ENCODE data around the gene PTPRO. TPM values are rescaled to one million over a fixed set of nuclear protein-coding genes. Genes with fewer than 3 reads are reported as not detected.
"Not testable (repeated sequence)": the region's sequence is repeated elsewhere in the genome, so short reads cannot be mapped to it uniquely, and the experiment has no call there.

The PTPRO gene
- total RNA-seq, 2 experiments from 2014 or later, result 1.1 to 2.6 TPM

DNA sequence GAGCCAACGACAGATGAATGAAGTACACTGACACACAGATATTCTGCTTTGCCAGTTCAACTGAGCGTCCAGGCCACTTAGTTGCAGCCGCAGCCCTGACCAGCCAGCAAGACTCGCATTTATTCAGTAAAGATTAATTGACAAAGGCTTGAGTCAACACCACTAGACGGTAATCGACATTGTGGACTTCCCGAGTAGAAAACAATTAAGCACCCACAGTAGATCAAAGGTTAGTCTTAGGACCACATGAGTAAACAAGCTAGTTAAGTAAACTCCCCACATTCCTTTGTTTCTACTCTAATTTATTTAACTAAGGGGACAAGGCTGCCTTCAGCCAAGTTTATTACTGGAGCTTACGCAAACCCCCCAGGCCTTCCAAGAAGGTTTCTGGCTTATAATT, 294.2 kb downstream of the PTPRO start:
- CTCF ChIA-PET; H3K9me3 Mint-ChIP-seq (ENCODE audit: insufficient read depth); DNase-seq; POLR2A ChIA-PET; H3K36me3 Mint-ChIP-seq (ENCODE audit: low read depth); H3K27ac Mint-ChIP-seq; ATAC-seq; H3K4me3 Mint-ChIP-seq; H3K4me1 Mint-ChIP-seq (ENCODE audit: low read depth): not testable (repeated sequence)
- peaks cover 17% of the 10 kb centered on the region for H3K27me3 Mint-ChIP-seq (ENCODE audit: low read depth)

DNA sequence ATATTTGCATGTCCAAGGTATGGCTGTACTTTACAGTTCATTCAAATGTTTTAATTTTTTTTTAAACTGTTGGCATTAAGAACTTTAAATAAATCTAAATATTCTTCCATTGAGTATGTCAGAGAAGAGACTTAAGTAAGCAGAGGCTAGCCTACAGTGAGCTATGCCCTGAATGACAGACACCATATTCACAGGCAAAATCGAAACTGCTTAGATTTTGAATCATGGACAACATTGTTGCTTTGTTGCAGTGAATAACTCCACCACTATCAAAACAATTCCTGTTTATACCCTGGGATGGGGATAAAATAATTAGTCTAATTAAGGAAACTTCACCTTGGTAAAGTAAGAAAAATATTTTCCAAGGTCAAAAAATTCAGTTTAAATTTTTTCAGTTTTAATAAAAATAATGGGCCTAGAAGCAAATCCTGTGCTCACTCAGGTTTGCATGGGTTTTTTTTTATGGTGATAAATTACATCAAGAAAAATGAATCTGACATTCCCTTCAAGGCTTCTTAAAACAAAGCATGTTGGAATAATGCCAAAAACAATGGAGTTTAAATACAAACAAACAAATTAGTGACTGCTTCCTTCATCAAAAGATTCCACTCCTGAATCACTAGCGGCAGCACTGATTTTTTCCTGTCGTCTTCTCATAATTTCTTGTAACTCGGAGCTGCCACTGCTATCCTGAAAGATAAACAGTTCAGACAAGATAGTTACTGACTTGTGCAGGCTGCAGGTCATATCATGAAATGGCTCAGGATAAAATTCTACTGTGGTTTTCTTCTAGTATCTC, 298.6 kb downstream of the PTPRO start:
- ATAC-seq (no peak), DNase-seq (no peak)
- CTCF ChIA-PET, result no interaction called here
- Mint-ChIP-seq H3K9me3 (ENCODE audit: insufficient read depth) (peaks cover 4% of the 10 kb centered on the region), H3K4me3 (no peak overlapping the region), H3K27me3 (ENCODE audit: low read depth) (peaks cover 10% of the 10 kb centered on the region), H3K36me3 (ENCODE audit: low read depth) (no peaks in the 10 kb centered on the region), H3K4me1 (ENCODE audit: low read depth) (no peaks in the 10 kb centered on the region), H3K27ac (no peak overlapping the region)
- POLR2A ChIA-PET, result no interaction called here

DNA sequence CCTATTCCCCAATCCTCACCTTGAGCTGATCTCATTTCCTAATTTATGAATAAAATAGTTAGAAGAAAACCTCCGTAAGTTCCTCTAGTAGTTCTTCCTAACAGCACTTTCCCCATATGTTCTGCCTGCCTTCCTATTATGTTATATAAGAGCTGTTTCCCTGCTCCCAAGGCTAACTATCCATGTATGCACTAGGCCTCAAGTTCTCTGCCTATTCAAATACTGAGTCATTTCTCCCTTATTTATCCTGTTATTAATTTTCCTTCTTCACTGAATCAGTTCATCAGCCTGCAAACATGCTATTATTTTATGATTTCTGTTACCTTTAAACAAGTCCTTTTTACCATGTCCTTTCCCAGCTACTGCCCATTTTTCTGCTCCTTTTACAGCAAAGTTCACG, 302.8 kb downstream of the PTPRO start:
- CTCF ChIA-PET, result no interaction called here
- no peaks in the 10 kb centered on the region for H3K4me1 Mint-ChIP-seq (ENCODE audit: low read depth)
- POLR2A ChIA-PET, result no interaction called here
- no peaks in the 10 kb centered on the region for H3K36me3 Mint-ChIP-seq (ENCODE audit: low read depth)
- peaks cover 6% of the 10 kb centered on the region for H3K27me3 Mint-ChIP-seq (ENCODE audit: low read depth)
- no peak overlapping the region for H3K27ac Mint-ChIP-seq
- H3K4me3 Mint-ChIP-seq, result no peak overlapping the region
- H3K9me3 Mint-ChIP-seq (ENCODE audit: insufficient read depth), result no peaks in the 10 kb centered on the region
- DNase-seq (no peak), ATAC-seq (no peak)

DNA sequence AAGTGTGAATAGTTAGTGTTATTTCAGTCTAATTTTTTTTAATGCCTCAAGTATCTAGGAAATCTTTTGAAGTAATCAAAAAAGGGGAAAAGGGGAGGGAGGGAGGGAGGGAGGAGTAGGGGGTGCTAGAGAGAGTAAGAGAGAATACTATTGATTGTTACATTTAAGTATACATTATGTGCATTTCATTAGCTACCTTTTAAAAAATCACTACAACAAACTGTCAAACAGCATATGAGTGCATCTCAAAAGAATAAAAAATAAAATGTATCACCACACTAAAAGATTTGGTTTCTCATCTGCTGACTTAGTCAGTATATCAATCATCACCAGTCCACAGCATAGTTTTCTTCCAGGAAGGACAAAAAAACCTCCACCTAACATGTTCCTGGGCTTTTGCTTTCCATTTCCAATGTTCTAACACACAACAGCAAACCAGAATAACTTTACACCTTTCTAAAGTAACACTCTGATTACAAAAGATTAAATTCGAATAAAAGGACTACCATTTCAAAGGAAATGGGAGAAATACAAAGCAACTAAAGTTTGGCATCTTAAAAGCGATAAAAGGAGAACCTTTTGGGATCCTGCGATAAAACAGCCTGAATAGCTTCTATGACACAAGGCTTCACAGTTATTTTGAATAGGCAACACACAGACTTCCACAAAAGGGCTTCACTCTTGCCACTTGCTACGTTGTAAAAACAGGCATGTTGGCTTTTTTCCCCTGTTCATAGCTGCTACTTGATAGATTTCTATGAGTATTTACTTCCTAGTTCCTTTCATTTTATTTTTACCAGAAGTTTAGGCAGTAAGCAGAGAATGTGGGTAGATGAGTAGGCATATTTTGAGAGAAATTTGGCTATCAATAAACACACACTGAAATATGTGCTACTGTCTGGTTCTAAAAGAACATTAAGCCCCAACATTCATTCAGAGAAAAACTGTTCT, 306.0 kb downstream of the PTPRO start:
- no peak overlapping the region for H3K4me3 Mint-ChIP-seq
- CTCF ChIA-PET, result interaction anchor here (1.1 to 1.5 kb wide), 3 partner anchors 38 to 44 kb away, joined by 3 to 5 read pairs (median 3); no protein-coding TSS in a partner anchor
- POLR2A ChIA-PET, result no interaction called here
- no peak overlapping the region for H3K27ac Mint-ChIP-seq
- no peaks in the 10 kb centered on the region for H3K4me1 Mint-ChIP-seq (ENCODE audit: low read depth)
- no peak for DNase-seq
- no peaks in the 10 kb centered on the region for H3K36me3 Mint-ChIP-seq (ENCODE audit: low read depth)
- H3K27me3 Mint-ChIP-seq (ENCODE audit: low read depth), result peaks cover 9% of the 10 kb centered on the region
- H3K9me3 Mint-ChIP-seq (ENCODE audit: insufficient read depth), result no peaks in the 10 kb centered on the region
- ATAC-seq, result no peak

DNA sequence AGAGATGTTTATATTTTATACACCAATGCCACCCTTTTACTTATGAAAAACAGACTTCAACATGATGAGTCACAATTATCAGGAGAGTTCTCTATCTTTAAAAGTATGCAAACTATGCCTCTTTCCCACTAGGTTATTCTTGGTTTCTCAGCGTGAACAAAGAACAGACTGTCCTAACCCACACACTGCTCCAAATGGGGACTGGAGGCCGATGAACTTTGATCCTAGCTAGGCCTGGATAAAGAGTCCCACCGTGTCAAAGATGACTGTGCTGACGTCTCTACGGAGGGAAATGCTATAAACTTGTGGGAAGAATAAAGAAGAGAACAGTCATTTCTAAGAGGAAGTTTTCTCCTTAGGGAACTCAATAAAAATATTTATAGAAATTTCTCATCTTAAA, 306.8 kb downstream of the PTPRO start:
- Mint-ChIP-seq H3K27me3 (ENCODE audit: low read depth) (peaks cover 12% of the 10 kb centered on the region), H3K27ac (no peak overlapping the region)
- CTCF ChIA-PET, result interaction anchor here (1.5 kb wide), 1 partner anchor 39 kb away, joined by 5 read pairs; no protein-coding TSS in a partner anchor

DNA sequence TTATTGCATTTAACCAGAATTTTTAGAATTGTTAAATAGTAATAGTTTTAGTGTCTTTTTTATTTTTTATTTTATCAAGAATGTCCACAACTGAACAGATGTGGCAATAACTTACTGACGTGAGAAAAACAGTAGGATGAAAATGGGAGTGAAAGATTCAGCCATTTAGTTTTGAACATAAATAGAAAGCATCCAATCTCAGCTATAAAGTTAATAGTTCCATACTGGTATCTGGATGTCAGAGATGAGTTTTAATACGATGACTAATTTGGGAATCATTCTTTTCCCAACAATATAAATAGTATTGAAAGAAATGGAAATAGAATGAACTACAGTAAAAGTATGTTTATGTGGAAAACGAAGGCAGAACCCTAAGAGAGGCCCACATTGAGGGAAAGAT, 307.5 kb downstream of the PTPRO start:
- CTCF ChIA-PET, result interaction anchor here (1.5 kb wide), 1 partner anchor 39 kb away, joined by 5 read pairs; no protein-coding TSS in a partner anchor
- no peaks in the 10 kb centered on the region for H3K36me3 Mint-ChIP-seq (ENCODE audit: low read depth)
- H3K27me3 Mint-ChIP-seq (ENCODE audit: low read depth), result peaks cover 7% of the 10 kb centered on the region
- H3K4me1 Mint-ChIP-seq (ENCODE audit: low read depth), result no peaks in the 10 kb centered on the region
- no peak overlapping the region for H3K27ac Mint-ChIP-seq
- no peaks in the 10 kb centered on the region for H3K9me3 Mint-ChIP-seq (ENCODE audit: insufficient read depth)
- ATAC-seq (no peak), DNase-seq (no peak)
- POLR2A ChIA-PET, result no interaction called here
- H3K4me3 Mint-ChIP-seq, result no peak overlapping the region

More for the DNA sequence above, 306.8 kb downstream of the PTPRO start:
- POLR2A ChIA-PET, result no interaction called here
- H3K9me3 Mint-ChIP-seq (ENCODE audit: insufficient read depth), result no peaks in the 10 kb centered on the region
- no peak overlapping the region for H3K4me3 Mint-ChIP-seq
- DNase-seq, result no peak
- ATAC-seq, result no peak
- H3K4me1 Mint-ChIP-seq (ENCODE audit: low read depth), result no peaks in the 10 kb centered on the region
- no peaks in the 10 kb centered on the region for H3K36me3 Mint-ChIP-seq (ENCODE audit: low read depth)

DNA sequence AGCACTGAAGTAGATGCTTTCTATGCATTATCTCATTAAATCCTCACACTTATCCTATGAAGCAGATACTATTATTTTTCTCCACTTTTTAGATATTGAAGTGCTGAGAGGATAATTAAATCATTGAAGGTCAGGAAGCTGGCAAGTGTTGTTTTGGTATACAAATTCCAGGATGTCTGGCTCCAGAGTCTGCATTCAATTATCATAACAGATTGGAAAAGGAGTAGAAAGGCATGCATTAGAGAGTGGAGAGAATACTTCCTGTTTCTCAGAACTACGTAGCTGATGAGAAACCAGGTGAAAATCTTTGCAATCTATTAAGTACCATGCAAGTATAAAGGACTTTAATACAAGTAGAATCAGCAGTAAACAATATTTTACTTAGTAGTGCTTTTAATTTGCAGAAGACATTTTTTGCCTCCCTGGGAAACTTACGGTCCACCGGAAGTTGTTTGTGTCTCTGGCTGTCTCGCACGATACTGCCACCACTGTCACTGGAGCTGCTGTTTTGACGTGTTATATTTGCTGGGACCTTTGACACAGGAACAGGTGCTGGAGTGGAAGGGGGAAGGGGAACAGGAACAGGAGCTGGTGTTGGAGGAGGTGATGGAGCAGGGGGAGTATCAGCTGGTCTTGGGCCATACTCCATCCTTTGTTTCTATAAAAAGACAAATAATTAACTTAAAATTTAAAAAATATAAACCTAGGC, 308.9 kb downstream of the PTPRO start:
- Mint-ChIP-seq H3K27me3 (ENCODE audit: low read depth) (peaks cover 7% of the 10 kb centered on the region), H3K4me1 (ENCODE audit: low read depth) (no peaks in the 10 kb centered on the region), H3K36me3 (ENCODE audit: low read depth) (no peaks in the 10 kb centered on the region), H3K27ac (no peak overlapping the region), H3K9me3 (ENCODE audit: insufficient read depth) (no peaks in the 10 kb centered on the region), H3K4me3 (no peak overlapping the region)
- DNase-seq, result no peak
- POLR2A ChIA-PET, result no interaction called here
- no peak for ATAC-seq
- CTCF ChIA-PET, result no interaction called here

DNA sequence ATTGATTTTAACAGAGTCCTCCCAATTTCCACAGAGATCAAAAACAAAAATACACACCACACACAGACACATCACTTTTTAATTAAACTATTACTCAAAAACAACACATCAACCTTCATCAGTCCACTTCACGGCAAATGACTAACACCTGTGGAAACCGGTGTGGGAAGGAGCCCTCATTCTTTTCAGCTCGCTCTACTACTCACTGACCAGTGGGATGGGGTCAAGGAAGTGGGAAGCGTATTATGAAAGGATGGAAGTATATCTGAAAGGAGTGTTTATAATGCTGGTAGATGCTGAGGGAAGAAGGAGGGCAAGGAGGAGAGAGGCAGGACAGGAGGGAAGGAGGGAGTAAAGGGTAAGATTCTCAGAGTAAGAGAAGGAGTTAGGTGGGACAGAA, 310.4 kb downstream of the PTPRO start:
- DNase-seq (no peak), ATAC-seq (no peak)
- peaks cover 7% of the 10 kb centered on the region for H3K27me3 Mint-ChIP-seq (ENCODE audit: low read depth)
- no peak overlapping the region for H3K27ac Mint-ChIP-seq
- ChIA-PET POLR2A (no interaction called here), CTCF (no interaction called here)
- no peaks in the 10 kb centered on the region for H3K9me3 Mint-ChIP-seq (ENCODE audit: insufficient read depth)
- no peaks in the 10 kb centered on the region for H3K36me3 Mint-ChIP-seq (ENCODE audit: low read depth)
- H3K4me3 Mint-ChIP-seq, result no peak overlapping the region
- H3K4me1 Mint-ChIP-seq (ENCODE audit: low read depth), result no peaks in the 10 kb centered on the region

DNA sequence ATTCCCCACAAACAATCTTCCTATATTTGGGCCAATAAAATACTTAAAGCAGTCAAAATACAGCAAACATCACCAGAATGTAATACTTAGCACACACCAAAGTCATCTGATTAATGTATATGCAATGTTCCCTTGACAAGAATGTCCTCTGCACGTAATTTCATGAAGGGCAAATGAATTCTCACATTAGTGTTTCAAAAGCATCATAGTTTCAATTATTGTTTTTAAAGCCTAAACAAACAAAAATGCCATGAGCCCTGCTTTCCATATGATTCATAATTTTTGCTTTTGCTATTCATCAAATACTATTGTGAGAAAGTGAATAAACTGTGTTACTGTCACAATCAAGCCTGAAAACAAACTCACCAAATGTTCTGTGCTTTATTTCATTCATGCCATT, 310.9 kb downstream of the PTPRO start:
- H3K9me3 Mint-ChIP-seq (ENCODE audit: insufficient read depth), result no peaks in the 10 kb centered on the region
- CTCF ChIA-PET, result no interaction called here
- no peaks in the 10 kb centered on the region for H3K4me1 Mint-ChIP-seq (ENCODE audit: low read depth)
- peaks cover 7% of the 10 kb centered on the region for H3K27me3 Mint-ChIP-seq (ENCODE audit: low read depth)
- H3K27ac Mint-ChIP-seq, result no peak overlapping the region
- DNase-seq (no peak), ATAC-seq (no peak)
- POLR2A ChIA-PET, result no interaction called here
- H3K4me3 Mint-ChIP-seq, result no peak overlapping the region
- no peaks in the 10 kb centered on the region for H3K36me3 Mint-ChIP-seq (ENCODE audit: low read depth)

DNA sequence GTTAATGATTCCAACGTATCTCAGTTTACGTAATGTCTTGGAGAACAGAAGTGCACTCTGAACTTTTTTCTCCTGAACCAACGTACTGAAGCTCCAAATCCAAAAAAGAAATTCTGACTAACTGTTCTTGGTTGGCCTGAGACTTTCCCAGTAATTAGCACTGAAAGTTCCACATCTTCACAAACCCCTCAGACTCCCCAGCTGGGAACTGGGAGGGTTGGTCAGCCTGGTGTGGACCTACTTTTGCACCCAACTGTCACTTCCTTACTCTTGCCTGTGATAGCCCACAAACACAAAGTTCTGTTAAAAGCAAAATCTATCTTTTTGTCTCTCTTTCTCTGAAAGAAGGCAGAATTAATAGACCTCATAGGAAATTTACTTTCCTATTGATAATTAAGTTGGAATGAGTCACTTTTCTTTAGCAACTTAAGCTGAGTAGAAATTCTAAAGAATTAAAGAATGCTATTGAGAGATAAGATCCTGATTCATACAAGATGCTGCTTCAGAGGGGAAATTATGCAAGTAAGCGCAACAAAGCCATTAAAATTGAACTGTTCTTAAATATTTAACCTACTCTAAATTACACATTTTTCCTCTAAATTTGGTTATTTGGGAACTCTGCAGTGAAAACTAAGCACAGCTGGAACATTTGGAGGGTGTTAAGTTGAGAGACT, 311.8 kb downstream of the PTPRO start:
- Mint-ChIP-seq H3K4me1 (ENCODE audit: low read depth) (no peaks in the 10 kb centered on the region), H3K27ac (no peak overlapping the region), H3K9me3 (ENCODE audit: insufficient read depth) (no peaks in the 10 kb centered on the region), H3K27me3 (ENCODE audit: low read depth) (peaks cover 7% of the 10 kb centered on the region), H3K4me3 (no peak overlapping the region), H3K36me3 (ENCODE audit: low read depth) (no peaks in the 10 kb centered on the region)
- ChIA-PET CTCF (no interaction called here), POLR2A (no interaction called here)
- DNase-seq (no peak), ATAC-seq (no peak)

DNA sequence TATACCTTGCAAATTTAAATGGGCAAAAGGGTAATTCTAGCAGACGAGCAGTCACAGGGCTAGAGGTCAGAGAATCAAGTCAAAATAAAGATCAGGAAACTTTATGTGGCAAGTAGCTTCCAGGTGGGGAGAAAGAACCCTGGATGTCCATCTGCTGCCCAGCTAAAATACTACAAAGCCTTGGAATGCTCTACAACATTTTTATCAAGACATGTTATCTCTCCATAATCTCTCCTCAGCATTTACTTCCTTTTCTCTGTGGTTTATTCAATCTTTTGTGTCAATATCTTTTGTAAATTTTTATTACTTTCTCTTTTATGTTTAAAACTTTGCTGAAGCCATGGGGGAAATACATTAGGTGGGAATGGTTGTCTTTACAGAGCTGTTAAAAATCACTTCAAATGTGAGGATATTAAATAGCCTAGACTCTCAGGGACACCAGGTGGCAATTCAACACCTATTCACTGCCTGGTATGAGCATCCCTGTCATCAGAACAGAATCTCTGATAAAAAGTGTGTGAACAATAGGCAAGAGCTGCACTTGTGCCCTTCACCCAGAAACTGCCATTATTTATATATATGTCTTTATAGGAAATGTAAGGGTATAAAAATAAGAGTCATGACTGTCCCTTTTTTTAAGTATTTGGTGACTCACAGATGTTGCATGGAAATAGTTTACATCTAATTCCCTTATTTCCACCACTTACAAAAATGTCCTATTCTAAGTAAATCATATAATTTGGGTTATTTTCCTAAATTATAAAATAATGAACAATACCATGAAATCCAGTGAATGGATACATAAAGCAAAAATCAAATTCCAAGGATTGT, 314.0 kb downstream of the PTPRO start:
- POLR2A ChIA-PET, result no interaction called here
- CTCF ChIA-PET, result interaction anchor here (1.4 kb wide), 1 partner anchor 26 kb away, joined by 3 read pairs; no protein-coding TSS in a partner anchor
- no peaks in the 10 kb centered on the region for H3K9me3 Mint-ChIP-seq (ENCODE audit: insufficient read depth)

More for the DNA sequence above, 314.0 kb downstream of the PTPRO start:
- Mint-ChIP-seq H3K27ac (no peak overlapping the region), H3K27me3 (ENCODE audit: low read depth) (peaks cover 7% of the 10 kb centered on the region), H3K4me1 (ENCODE audit: low read depth) (no peaks in the 10 kb centered on the region), H3K4me3 (no peak overlapping the region), H3K36me3 (ENCODE audit: low read depth) (no peaks in the 10 kb centered on the region)
- ATAC-seq (no peak), DNase-seq (no peak)
